T47D (cell line): Measurements from ENCODE around the gene FZD10.

Source experiments
- DNase-seq, 2 experiments: peaks; one replicate each; pipeline versions ENCODE4 v3.0.0 to v3.0.0-alpha.2; 2011 to 2012; ENCODE audit warnings: low read depth in 1 of 2, low spot score in 1 of 2
- JUND ChIP-seq: IDR thresholded peaks from 2 replicates; pipeline ENCODE4 v1.6.1; 2012; ENCODE audit warnings: low read depth
- in situ Hi-C: cut with HindIII; loops from 2 replicates; pipeline ENCODE4 v1.10.0; 2016; ENCODE audit warnings: low sequenced_read_pairs, low pct_unique_long_range_greater_than_20kb

The FZD10 gene

GRCh38 chr12:130162267-130162666 is at the start of gene FZD10:
TSS of gene FZD10 (plus strand) at chr12:130162464. CDS start at chr12:130162943, 479 bp downstream.
- no peak for DNase-seq
- no peak for TF ChIP-seq JUND
- in situ Hi-C loops: no loop called here

GRCh38 chr12:130114952-130115351 is 47.3 kb upstream of the FZD10 start:
- no peak for DNase-seq
- in situ Hi-C loops: no loop called here
- TF ChIP-seq JUND: no peak

- DNase-seq: no peak
- in situ Hi-C loops: no loop called here
- no peak for TF ChIP-seq JUND
Observed at GRCh38 chr12:130115646-130116045, 46.6 kb upstream of the FZD10 start.

- in situ Hi-C loops: no loop called here
- DNase-seq: no peak
- no peak for TF ChIP-seq JUND
Observed at GRCh38 chr12:130116791-130117190, 45.5 kb upstream of the FZD10 start.

GRCh38 chr12:130117233-130117632 is 45.0 kb upstream of the FZD10 start:
- DNase-seq: no peak
- no peak for TF ChIP-seq JUND
- in situ Hi-C loops: no loop called here

- no peak for TF ChIP-seq JUND
- in situ Hi-C loops: no loop called here
Observed at GRCh38 chr12:130117701-130118100, 44.6 kb upstream of the FZD10 start.

GRCh38 chr12:130118181-130118580 is 44.1 kb upstream of the FZD10 start:
- in situ Hi-C loops: no loop called here
- TF ChIP-seq JUND: no peak
- no peak for DNase-seq

More at GRCh38 chr12:130117701-130118100, 44.6 kb upstream of the FZD10 start:
- DNase-seq: no peak

- in situ Hi-C loops: no loop called here
- no peak for DNase-seq
- TF ChIP-seq JUND: no peak
Observed at GRCh38 chr12:130119241-130119861, 42.9 kb upstream of the FZD10 start.

GRCh38 chr12:130120012-130120805 is 42.1 kb upstream of the FZD10 start:
- DNase-seq: no peak
- in situ Hi-C loops: no loop called here
- no peak for TF ChIP-seq JUND

- no peak for TF ChIP-seq JUND
- DNase-seq: no peak
- in situ Hi-C loops: no loop called here
Observed at GRCh38 chr12:130121226-130122000, 40.9 kb upstream of the FZD10 start.

GRCh38 chr12:130122356-130122755 is 39.9 kb upstream of the FZD10 start:
- in situ Hi-C loops: no loop called here
- no peak for DNase-seq
- TF ChIP-seq JUND: no peak

- TF ChIP-seq JUND: no peak
- DNase-seq: no peak
- in situ Hi-C loops: no loop called here
Observed at GRCh38 chr12:130124106-130124505, 38.2 kb upstream of the FZD10 start.
